Cardiac muscle cell (in vitro differentiated cells and primary cell): ENCODE measurements around the gene HARS1. TPM values are rescaled to one million over a fixed set of nuclear protein-coding genes. Genes with fewer than 3 reads are reported as not detected.
A peak's percentile ranks its signal among the peaks of the same experiment; 100 is the strongest.
"Not testable (repeated sequence)": the region's sequence is repeated elsewhere in the genome, so short reads cannot be mapped to it uniquely, and the experiment has no call there.

Source experiments
- DNase-seq, 2 donors: peaks; one replicate each; pipeline versions ENCODE4 v3.0.0 to v3.0.0-alpha.2; 2010 to 2017; ENCODE audit warnings: low read depth in 1 of 2, low spot score in 1 of 2
- H3K27ac ChIP-seq: fragments of 200-600 bp; sonication (generic); 2 replicates; pipeline ENCODE4 v1.5.1; 2016
- H3K27me3 ChIP-seq: fragments of 200-600 bp; sonication (generic); 2 replicates; pipeline ENCODE4 v1.6.0; 2016; ENCODE audit warnings: control low read depth
- H3K36me3 ChIP-seq: fragments of 200-600 bp; sonication (generic); 2 replicates; pipeline ENCODE4 v1.5.1; 2016; ENCODE audit warnings: control low read depth
- H3K4me1 ChIP-seq: fragments of 200-600 bp; sonication (generic); 2 replicates; pipeline ENCODE4 v1.8.1; 2017; ENCODE audit warnings: low read depth, mild to moderate bottlenecking, mixed run types
- H3K4me3 ChIP-seq: fragments of 200-600 bp; sonication (generic); 2 replicates; pipeline ENCODE4 v1.5.1; 2016; ENCODE audit warnings: mild to moderate bottlenecking
- H3K9me3 ChIP-seq: fragments of 200-600 bp; sonication (generic); 2 replicates; pipeline ENCODE4 v1.5.1; 2017; ENCODE audit warnings: low read depth, mild to moderate bottlenecking, control low read depth
- CTCF ChIP-seq: IDR thresholded peaks from 2 replicates; pipeline ENCODE4 v1.5.1; 2012; ENCODE audit warnings: low read depth, mild to moderate bottlenecking, low read length
- polyA plus RNA-seq: library from polyadenylated mRNA; unstranded; fragments of >200 nt; fragmentation: Nextera tagmentation; extraction: Ambion mirVana; gene quantifications from 2 replicates; pipeline ENCODE4 v1.2.1, GENCODE V29; 2016
- total RNA-seq: library from RNA; depleted of rRNA; stranded (reverse); fragments of >200 nt; gene quantifications from 2 replicates; pipeline ENCODE4 v1.2.3, GENCODE V29; 2016

The HARS1 gene
- total and polyA plus RNA-seq, 2 experiments from 2014 or later: 43.0 to 94.1 TPM

- Histone ChIP-seq H3K9me3 (no peaks in the 10 kb centered on the region), H3K4me3 (peak overlapping the region; percentile 93), H3K27ac (peak overlapping the region; percentile 75), H3K4me1 (peaks cover 11% of the 10 kb centered on the region), H3K36me3 (peaks cover 35% of the 10 kb centered on the region), H3K27me3 (no peaks in the 10 kb centered on the region)
- no peak for DNase-seq
- no peak for TF ChIP-seq CTCF
Measured at GRCh38 chr5:140647042-140647419, 44.1 kb downstream of the HARS1 start.

GRCh38 chr5:140642718-140643117, 48.5 kb downstream of the HARS1 start:
- no peak overlapping the region for H3K4me3 ChIP-seq
- no peaks in the 10 kb centered on the region for H3K27me3 ChIP-seq
- H3K27ac ChIP-seq: no peak overlapping the region
- peaks cover 11% of the 10 kb centered on the region for H3K36me3 ChIP-seq
- TF ChIP-seq CTCF: no peak
- DNase-seq: peak in 1 of 2 donors; percentile 92
- peaks cover 14% of the 10 kb centered on the region for H3K4me1 ChIP-seq
- no peaks in the 10 kb centered on the region for H3K9me3 ChIP-seq

- no peaks in the 10 kb centered on the region for H3K9me3 ChIP-seq
- TF ChIP-seq CTCF: no peak
- peaks cover 11% of the 10 kb centered on the region for H3K36me3 ChIP-seq
- peaks cover 14% of the 10 kb centered on the region for H3K4me1 ChIP-seq
- H3K27ac ChIP-seq: no peak overlapping the region
- H3K4me3 ChIP-seq: no peak overlapping the region
- DNase-seq: no peak
- H3K27me3 ChIP-seq: no peaks in the 10 kb centered on the region
Measured at GRCh38 chr5:140641716-140642115, 49.5 kb downstream of the HARS1 start.

GRCh38 chr5:140639148-140639981, 51.8 kb downstream of the HARS1 start, which contains the start of gene TMCO6:
Gene TMCO6, plus strand, starts transcription at chr5:140639451. Its CDS starts 77 bp downstream, at chr5:140639528.
- Histone ChIP-seq H3K36me3 (peaks cover 7% of the 10 kb centered on the region), H3K4me3 (peak within 1 kb of the TSS; percentile 56), H3K4me1 (peaks cover 9% of the 10 kb centered on the region), H3K27me3 (no peaks in the 10 kb centered on the region), H3K9me3 (no peaks in the 10 kb centered on the region), H3K27ac (peak within 1 kb of the TSS; percentile 79)
- peak; percentile 96 to 98 for DNase-seq
- TF ChIP-seq CTCF: peak; percentile 59

GRCh38 chr5:140638898-140639147, 52.3 kb downstream of the HARS1 start:
- H3K4me3 ChIP-seq: peak overlapping the region; percentile 56

GRCh38 chr5:140637371-140638100, 53.6 kb downstream of the HARS1 start:
- TF ChIP-seq CTCF: no peak
- Histone ChIP-seq H3K4me3 (no peak overlapping the region), H3K9me3 (no peaks in the 10 kb centered on the region), H3K36me3 (no peaks in the 10 kb centered on the region), H3K4me1 (peaks cover 9% of the 10 kb centered on the region), H3K27me3 (no peaks in the 10 kb centered on the region), H3K27ac (no peak overlapping the region)
- DNase-seq: no peak

More at GRCh38 chr5:140638898-140639147, 52.3 kb downstream of the HARS1 start:
- H3K9me3 ChIP-seq, H3K27me3 ChIP-seq, H3K36me3 ChIP-seq, H3K4me1 ChIP-seq, DNase-seq, H3K27ac ChIP-seq: not testable (repeated sequence)
